IPS-NIHi7 (cell line): Measurements from ENCODE around the gene EPG5.
"Not testable (repeated sequence)": the region's sequence is repeated elsewhere in the genome, so short reads cannot be mapped to it uniquely, and the experiment has no call there.

Source experiments
- DNase-seq: peaks from one replicate; pipeline ENCODE4 v3.0.0; 2012; ENCODE audit warnings: mixed read lengths; ENCODE audit errors: extremely low spot score

The EPG5 gene

DNA sequence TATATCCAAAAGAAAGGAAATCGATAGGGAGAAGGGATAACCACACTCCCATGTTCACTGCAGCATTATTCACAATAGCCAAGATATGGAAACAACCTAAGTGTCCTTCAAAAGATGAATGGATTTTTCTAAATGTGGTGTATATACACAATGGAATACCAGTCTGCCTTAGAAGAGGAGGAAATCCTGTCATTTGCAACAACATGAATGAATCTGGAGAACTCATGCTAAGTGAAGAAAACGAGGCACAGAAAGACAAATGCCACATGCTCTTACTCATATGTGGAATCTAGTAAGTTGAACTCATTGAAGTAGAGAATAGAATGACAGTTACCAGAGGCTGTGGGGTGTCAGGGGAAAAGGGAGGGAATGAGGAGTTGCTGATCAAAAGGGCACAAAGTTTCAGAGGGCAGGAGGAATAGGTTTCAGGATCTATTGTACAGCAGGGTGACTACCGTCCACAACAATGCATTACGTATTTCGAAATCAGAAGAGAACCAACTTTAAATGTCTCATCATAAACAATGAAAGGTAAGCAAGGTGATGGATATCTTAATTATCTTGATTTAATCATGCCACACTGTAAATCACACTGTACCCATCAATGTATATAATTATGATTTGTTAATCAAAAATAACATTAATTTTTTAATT lies 95.6 kb downstream of the EPG5 start:
- DNase-seq, result no peak

GRCh38 chr18:45870419-45870818 lies 96.7 kb downstream of the EPG5 start:
- DNase-seq, result no peak

DNA sequence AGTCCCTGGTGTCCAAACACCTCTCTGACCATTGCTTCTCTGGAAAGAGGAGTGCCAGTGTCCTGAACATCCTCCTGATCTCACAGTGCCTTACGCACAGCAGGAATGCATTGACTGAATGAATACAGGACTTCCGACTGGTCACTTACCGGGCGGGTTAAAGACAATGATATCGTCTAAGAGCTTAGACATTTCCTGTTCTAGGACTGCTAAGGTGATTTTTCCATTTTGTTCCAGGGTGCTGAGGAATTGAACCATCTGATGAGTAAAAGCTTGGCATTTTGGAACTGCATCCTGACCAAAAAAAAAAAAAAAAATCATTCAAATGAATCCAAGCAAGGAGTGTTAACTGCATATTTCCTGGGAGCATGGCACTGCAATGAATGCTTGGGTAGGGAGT lies 101.7 kb downstream of the EPG5 start:
- no peak for DNase-seq

DNA sequence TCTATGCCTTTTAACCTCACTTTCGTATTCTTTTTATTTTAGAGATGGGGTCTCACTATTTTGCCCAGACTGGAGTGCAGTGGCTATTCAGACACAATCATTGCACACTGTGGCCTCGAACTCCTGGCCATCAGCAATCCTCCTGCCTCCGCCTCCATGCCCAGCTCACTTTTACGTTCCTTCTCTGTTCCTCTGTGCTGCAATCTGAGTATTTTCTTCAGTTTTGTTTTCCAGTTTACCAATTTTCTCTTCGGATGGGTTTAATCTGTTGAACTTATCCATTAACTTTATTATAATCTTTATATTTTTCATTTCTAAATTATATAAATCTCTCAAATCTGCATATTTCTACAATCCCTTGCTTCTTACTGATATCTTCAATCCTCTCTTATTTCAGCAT lies 103.0 kb downstream of the EPG5 start:
- DNase-seq, result no peak

DNA sequence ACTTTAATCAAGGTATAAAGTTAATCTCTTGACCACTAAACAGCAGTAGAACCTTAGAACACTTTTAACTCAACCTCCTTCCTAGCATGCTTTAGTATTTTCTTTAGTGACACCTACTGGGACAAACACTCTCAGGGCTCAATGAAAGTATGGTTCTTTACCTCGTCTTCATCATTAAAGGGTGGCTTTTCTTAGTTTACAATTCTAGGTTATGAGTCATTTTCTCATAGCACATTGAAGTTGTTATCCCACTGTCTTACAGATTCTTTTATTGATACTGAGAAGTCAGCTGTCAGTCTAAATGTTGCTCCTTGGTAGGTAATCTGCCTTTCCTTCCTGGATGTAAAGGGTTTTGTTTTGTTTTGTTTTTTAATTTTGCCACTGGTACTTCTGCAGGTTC lies 103.7 kb downstream of the EPG5 start:
- DNase-seq, result no peak

GRCh38 chr18:45861926-45862325 lies 105.2 kb downstream of the EPG5 start:
- no peak for DNase-seq

DNA sequence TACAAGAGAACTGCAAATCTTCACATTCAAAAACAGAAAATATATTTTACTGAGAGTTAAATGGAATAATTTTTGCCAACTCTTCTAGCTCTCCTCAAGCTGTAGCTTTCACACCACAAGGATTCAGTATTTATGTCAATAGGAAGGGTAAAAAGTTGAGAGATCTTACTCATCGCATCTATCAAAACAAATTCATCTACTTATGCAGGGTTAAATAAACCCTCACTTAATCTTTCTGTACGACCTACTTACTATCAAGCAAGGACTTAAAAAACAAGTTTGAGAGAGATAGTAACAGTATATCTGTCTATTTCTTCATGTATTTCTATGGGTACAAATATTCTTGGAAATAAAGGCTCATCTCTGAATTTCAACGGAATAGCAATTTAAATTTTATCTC lies 106.2 kb downstream of the EPG5 start:
- no peak for DNase-seq

- no peak for DNase-seq
Observed at GRCh38 chr18:45860492-45860891, 106.6 kb downstream of the EPG5 start.

- DNase-seq, result no peak
Observed at GRCh38 chr18:45859334-45859733, 107.8 kb downstream of the EPG5 start.

DNA sequence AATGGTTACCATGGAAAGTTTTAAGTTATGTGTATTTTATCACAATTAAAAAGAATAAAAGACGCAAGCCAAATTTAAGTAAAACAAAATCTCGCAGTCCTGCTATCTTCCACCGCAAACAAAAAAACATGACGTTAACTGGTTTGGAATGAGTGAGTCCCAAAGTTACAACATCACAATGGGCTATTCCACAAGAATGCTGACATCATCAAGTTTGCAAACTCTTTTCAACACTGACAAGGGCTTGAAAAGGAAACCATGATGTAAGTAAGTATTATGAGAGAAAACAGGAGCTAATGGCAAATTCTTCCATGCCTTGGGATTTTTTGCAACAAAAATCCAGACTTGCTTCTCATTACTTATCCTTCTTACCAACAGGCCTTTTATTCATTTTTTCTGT lies 110.6 kb downstream of the EPG5 start:
- DNase-seq, result no peak

- no peak for DNase-seq
Observed at GRCh38 chr18:45854036-45854586, 113.0 kb downstream of the EPG5 start.

DNA sequence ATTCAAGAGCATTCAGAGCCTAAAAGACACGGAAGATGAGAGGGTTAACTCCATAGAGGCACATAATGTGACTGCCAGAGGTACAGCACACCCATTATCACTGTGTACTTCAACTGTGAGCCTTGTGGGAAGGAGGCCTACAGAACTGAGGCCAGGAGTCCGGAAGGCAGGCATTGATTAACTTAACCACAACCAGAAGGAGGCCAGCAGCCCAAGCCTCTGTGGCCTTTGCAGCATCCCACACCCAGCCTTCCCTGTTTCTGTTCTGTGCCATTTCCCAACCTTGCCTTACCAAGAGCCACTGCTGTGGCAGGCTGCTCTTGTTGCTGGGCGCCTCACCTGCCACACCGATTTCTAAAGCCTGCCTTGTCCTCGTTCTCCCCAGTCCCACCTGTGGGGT lies 114.5 kb downstream of the EPG5 start:
- no peak for DNase-seq

- DNase-seq, result no peak
Observed at GRCh38 chr18:45851161-45851925, 115.8 kb downstream of the EPG5 start.

DNA sequence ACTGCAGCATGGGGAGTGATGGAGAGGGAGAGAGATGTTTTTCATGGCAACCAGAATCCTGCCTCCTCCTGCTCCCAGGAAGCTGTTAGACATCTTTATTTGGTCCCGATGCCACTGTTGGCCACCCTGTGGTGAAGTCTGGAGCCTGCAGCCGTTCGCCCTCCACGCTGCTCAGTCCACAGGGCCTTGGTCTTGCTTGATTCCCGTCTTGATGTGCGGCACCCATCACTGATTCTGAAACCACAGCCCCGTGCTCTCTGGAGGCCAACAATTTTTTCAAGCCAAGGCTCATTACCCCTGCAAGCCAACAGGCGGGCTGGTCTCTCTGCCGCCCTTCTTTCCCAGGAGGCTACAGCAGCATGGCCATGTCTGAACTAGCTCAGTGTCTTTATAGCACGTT lies 117.1 kb downstream of the EPG5 start:
- DNase-seq, result peak; percentile 53

GRCh38 chr18:45849529-45849928 lies 117.6 kb downstream of the EPG5 start:
- DNase-seq, result no peak

GRCh38 chr18:45848643-45849042 lies 118.5 kb downstream of the EPG5 start:
- DNase-seq, result not testable (repeated sequence)

- DNase-seq, result no peak
Observed at GRCh38 chr18:45847119-45847518, 120.0 kb downstream of the EPG5 start.

GRCh38 chr18:45845410-45845809 lies 121.7 kb downstream of the EPG5 start:
- DNase-seq, result no peak

DNA sequence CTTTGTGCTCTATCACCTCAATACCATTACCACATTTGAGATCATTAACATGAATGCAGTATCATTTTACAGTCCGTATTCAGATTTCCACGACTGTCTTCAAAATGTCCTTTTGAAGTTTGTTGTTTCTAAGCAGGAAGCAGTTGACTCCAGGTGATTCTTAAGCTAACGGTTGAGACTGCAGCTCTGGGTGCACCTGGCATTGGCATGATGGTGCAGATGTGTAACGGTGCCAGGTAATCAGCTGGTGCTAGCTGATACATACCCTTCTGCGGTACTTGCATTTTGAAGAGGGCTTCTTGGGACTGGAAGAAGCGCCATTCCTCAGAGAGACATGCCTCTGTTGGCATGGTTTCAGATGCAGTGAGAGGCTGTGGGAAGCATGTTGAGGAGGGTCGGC lies 122.2 kb downstream of the EPG5 start:
- DNase-seq, result no peak

DNA sequence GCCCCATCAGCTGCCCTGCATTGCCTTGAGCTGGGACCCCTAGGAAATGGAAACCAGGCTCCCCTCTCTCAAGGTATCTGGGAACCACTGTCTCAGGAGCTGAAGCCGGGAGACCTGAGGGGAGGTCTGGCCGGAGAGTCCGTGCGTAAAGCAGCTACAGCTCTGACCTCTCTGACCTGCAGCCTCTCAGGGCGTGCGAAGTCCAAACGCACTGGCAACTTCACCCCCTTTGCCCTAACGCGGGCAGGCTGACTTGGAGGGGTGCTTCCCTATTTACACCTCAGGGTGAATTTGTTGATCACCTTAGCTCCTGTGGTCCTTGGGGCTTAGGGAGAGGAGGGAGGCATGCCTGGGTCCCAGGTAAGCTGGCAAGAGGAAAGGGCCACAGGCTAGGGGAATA lies 124.1 kb downstream of the EPG5 start:
- DNase-seq, result no peak

DNA sequence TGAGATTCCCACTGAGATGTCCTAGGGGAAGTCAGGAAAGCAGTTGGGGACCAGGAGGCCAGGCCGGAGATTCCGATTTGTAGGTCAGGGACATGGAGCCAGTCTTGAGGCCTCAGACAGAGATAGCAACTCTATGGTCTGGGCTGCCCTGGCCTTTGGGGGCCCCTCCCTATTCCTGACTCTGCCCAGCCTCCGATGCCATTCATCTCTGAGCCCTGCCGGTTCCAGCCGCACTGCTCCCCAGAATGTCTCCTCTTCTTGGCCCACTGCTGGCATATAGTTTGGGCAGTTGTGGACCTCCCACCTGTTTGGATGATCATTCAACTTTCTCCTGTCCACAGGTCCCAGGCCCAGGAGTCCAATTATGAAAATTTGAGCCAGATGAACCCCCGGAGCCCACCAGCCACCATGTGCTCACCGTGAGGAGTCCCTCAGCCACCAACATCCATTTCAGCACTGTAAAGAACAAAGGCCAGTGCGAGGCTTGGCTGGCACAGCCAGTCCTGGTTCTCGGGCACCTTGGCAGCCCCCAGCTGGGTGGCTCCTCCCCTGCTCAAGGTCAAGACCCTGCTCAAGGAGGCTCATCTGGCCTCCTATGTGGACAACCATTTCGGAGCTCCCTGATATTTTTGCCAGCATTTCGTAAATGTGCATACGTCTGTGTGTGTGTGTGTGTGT lies 125.2 kb downstream of the EPG5 start:
- DNase-seq, result no peak

DNA sequence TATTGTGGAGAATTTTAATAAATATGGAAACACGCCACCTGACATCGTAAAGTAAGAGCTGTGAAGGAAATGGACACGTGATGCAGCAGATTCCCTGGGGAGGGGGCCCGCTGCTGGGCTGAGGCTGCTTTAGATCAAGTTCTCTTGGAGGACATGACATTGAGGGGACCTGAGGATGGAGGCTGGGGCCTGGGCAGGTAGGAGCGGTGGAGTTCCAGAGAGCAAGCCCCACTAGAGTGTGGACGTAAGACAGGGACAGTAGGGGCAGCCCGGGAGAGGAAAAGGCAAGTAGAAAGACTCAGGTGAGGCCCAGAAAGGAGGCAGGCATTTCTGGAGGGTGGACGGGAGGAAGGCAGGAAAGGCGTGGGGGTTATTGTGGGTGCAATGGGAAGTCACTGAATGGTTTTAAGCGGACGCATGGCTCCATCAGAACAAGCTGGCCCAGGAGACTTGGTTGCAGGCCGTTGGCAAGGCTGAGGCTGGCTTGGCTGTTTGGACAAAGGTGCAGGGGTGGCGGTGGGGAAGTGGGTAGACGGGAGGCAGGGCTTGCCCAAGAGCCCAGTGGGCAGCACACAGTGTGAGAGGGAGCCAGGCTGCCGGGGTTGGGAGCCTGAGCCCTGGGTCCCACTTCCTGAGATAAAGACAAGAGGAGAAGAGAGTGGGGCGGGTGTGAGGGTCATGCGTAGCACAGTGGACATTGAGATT lies 125.9 kb downstream of the EPG5 start:
- DNase-seq, result no peak
